OCI-LY7 (cell line): ENCODE data around the gene HEPN1. TPM values are rescaled to one million over a fixed set of nuclear protein-coding genes. Genes with fewer than 3 reads are reported as not detected.

ENCODE experiments used
- BruUV-seq: library from RNA; stranded (reverse); fragments of 400-500 nt; replicated peaks from 2 replicates; lab custom pipeline; 2021; lab: Mats Ljungman, UMichigan
- CTCF ChIA-PET: fragments of 300-600 bp; sonication (Branson Sonifier 250); formaldehyde crosslinking; loops from one replicate; lab custom pipeline; 2022; ENCODE audit warnings: antibody characterized with exemption; ENCODE audit not compliant: unreplicated experiment; lab: Charles Lee
- POLR2A ChIA-PET: fragments of 300-600 bp; sonication (Branson Sonifier 250); formaldehyde crosslinking; loops from one replicate; lab custom pipeline; 2022; ENCODE audit warnings: antibody characterized with exemption; lab: Charles Lee
- DNase-seq: peaks from one replicate; pipeline ENCODE4 v3.0.0-alpha.2; 2015; ENCODE audit warnings: low spot score
- H2AFZ ChIP-seq: fragments of 200-600 bp; sonication (generic), shearing (Covaris generic); 2 replicates; pipeline ENCODE4 v1.6.1; 2014; ENCODE audit warnings: mild to moderate bottlenecking, antibody characterized with exemption, low read length, moderate library complexity
- H3K27ac ChIP-seq: fragments of 200-600 bp; sonication (generic); 2 replicates; pipeline ENCODE4 v1.5.1; 2014; ENCODE audit warnings: mixed run types, low read depth, mild to moderate bottlenecking, moderate library complexity, low read length, inconsistent platforms; ENCODE audit not compliant: poor library complexity, severe bottlenecking
- H3K36me3 ChIP-seq: fragments of 200-600 bp; sonication (generic); 2 replicates; pipeline ENCODE4 v1.6.1; 2014; ENCODE audit warnings: mild to moderate bottlenecking, antibody characterized with exemption, low read length, moderate library complexity, mixed read lengths; ENCODE audit not compliant: insufficient read depth
- H3K4me1 ChIP-seq: fragments of 200-600 bp; sonication (generic); 2 replicates; pipeline ENCODE4 v1.5.1; 2014; ENCODE audit warnings: mild to moderate bottlenecking, low read length; ENCODE audit not compliant: insufficient read depth, poor library complexity, severe bottlenecking
- H3K4me2 ChIP-seq: fragments of 200-600 bp; sonication (generic); 2 replicates; pipeline ENCODE4 v1.6.1; 2014; ENCODE audit warnings: mild to moderate bottlenecking, low read length
- H3K4me3 ChIP-seq: fragments of 200-600 bp; sonication (generic); 2 replicates; pipeline ENCODE4 v1.5.1; 2014; ENCODE audit warnings: mild to moderate bottlenecking, low read depth, low read length; ENCODE audit not compliant: poor library complexity, severe bottlenecking
- H3K79me2 ChIP-seq: fragments of 200-600 bp; sonication (generic); 2 replicates; pipeline ENCODE4 v1.6.1; 2016; ENCODE audit warnings: low read depth, mild to moderate bottlenecking, low read length, moderate library complexity, mixed read lengths; ENCODE audit not compliant: insufficient read depth
- H3K9me2 ChIP-seq: fragments of 200-600 bp; sonication (generic); 2 replicates; pipeline ENCODE4 v1.6.1; 2016; ENCODE audit warnings: mild to moderate bottlenecking, low read length, mixed read lengths; ENCODE audit not compliant: insufficient read depth
- H3K9me3 ChIP-seq: fragments of 200-600 bp; sonication (generic); 2 replicates; pipeline ENCODE4 v1.6.1; 2014; ENCODE audit warnings: mild to moderate bottlenecking, mixed run types, low read length, mixed read lengths
- H4K20me1 ChIP-seq: fragments of 200-600 bp; sonication (generic); 2 replicates; pipeline ENCODE4 v1.6.1; 2014; ENCODE audit warnings: mild to moderate bottlenecking, antibody characterized with exemption, low read length, moderate library complexity, mixed read lengths; ENCODE audit not compliant: insufficient read depth
- CTCF ChIP-seq: fragments of 200-600 bp; sonication (generic); conservative IDR thresholded peaks from 2 replicates; pipeline ENCODE4 v1.5.1; 2014; ENCODE audit warnings: mild to moderate bottlenecking, antibody characterized with exemption, low read length, moderate library complexity, mixed read lengths
- EZH2phosphoT487 ChIP-seq: fragments of 200-600 bp; sonication (generic); IDR thresholded peaks from 2 replicates; pipeline ENCODE4 v1.6.1; 2018; ENCODE audit warnings: low read depth, borderline replicate concordance, mild to moderate bottlenecking, mixed run types, antibody characterized with exemption, low read length, moderate library complexity, mixed read lengths
- intact Hi-C: fragments of 100-400 bp; cut with micrococcal nuclease; formaldehyde crosslinking; loops from one replicate; pipeline ENCODE4 v1.10.0; 2022; ENCODE audit not compliant: unreplicated experiment
- total RNA-seq, 2 experiments: library from RNA; depleted of rRNA in 1 of 2; stranded (reverse); fragments of >200 nt in 1 of 2; shearing (Covaris generic) in 1 of 2; gene quantifications; 2 replicates each; pipeline ENCODE4 v1.2.3, GENCODE V29; 2014 to 2022

HEPN1 gene
- total RNA-seq, 2 experiments from 2014 or later, result not detected

GRCh38 chr11:124919898-124920297, 848 bp downstream of the HEPN1 start:
- TF ChIP-seq EZH2phosphoT487 (no peak), CTCF (no peak)
- CTCF ChIA-PET, result interaction anchor here (0.6 kb wide), 1 partner anchor 171 kb away, joined by 3 read pairs; no protein-coding TSS in a partner anchor

GRCh38 chr11:124920356-124920755, 1.3 kb downstream of the HEPN1 start:
- H3K79me2 ChIP-seq, result no peaks in the 10 kb centered on the region
- DNase-seq, result no peak
- H3K4me1 ChIP-seq, result no peaks in the 10 kb centered on the region
- intact Hi-C loops, result no loop called here
- no peaks in the 10 kb centered on the region for H3K36me3 ChIP-seq
- no peaks in the 10 kb centered on the region for H3K9me2 ChIP-seq
- no peak overlapping the region for H3K4me2 ChIP-seq
- POLR2A ChIA-PET, result interaction anchor here (0.7 to 1.4 kb wide), 2 partner anchors 106 to 189 kb away, joined by 3 to 7 read pairs; no protein-coding TSS in a partner anchor
- no peak overlapping the region for H2AFZ ChIP-seq
- no peaks in the 10 kb centered on the region for H3K9me3 ChIP-seq
- H3K4me3 ChIP-seq, result no peak overlapping the region
- BruUV-seq, result no TSS peak
- CTCF ChIA-PET, result interaction anchor here (0.6 kb wide), 1 partner anchor 170 kb away, joined by 3 read pairs; no protein-coding TSS in a partner anchor
- H3K27ac ChIP-seq, result no peak overlapping the region
- TF ChIP-seq EZH2phosphoT487, result no peak
- no peak for TF ChIP-seq CTCF
- no peaks in the 10 kb centered on the region for H4K20me1 ChIP-seq

More at GRCh38 chr11:124919898-124920297, 848 bp downstream of the HEPN1 start:
- intact Hi-C loops, result no loop called here
- Histone ChIP-seq H3K4me2 (no peak overlapping the region), H3K4me1 (no peaks in the 10 kb centered on the region), H3K79me2 (no peaks in the 10 kb centered on the region), H3K27ac (no peak overlapping the region), H4K20me1 (no peaks in the 10 kb centered on the region), H3K4me3 (no peak overlapping the region), H3K9me2 (no peaks in the 10 kb centered on the region), H3K9me3 (no peaks in the 10 kb centered on the region), H3K36me3 (no peaks in the 10 kb centered on the region), H2AFZ (no peak overlapping the region)
- POLR2A ChIA-PET, result interaction anchor here (1.4 kb wide), 1 partner anchor 190 kb away, joined by 3 read pairs; no protein-coding TSS in a partner anchor
- DNase-seq, result no peak
- BruUV-seq, result no TSS peak

- no peaks in the 10 kb centered on the region for H3K9me2 ChIP-seq
- no peaks in the 10 kb centered on the region for H3K36me3 ChIP-seq
- DNase-seq, result no peak
- H3K27ac ChIP-seq, result no peak overlapping the region
- no TSS peak for BruUV-seq
- ChIA-PET POLR2A (interaction anchor here (0.5 to 1.4 kb wide), 3 partner anchors 107 to 1506 kb away, joined by 3 to 7 read pairs (median 3); no protein-coding TSS in a partner anchor), CTCF (no interaction called here)
- H3K79me2 ChIP-seq, result no peaks in the 10 kb centered on the region
- intact Hi-C loops, result no loop called here
- H2AFZ ChIP-seq, result no peak overlapping the region
- H4K20me1 ChIP-seq, result no peaks in the 10 kb centered on the region
- H3K9me3 ChIP-seq, result no peaks in the 10 kb centered on the region
- no peak overlapping the region for H3K4me3 ChIP-seq
- H3K4me1 ChIP-seq, result no peaks in the 10 kb centered on the region
- TF ChIP-seq CTCF (no peak), EZH2phosphoT487 (no peak)
- no peak overlapping the region for H3K4me2 ChIP-seq
Measured at GRCh38 chr11:124920870-124921609, 2.0 kb downstream of the HEPN1 start.
